Measurements from ENCODE around the gene MRPL36. TPM values are rescaled to one million over a fixed set of nuclear protein-coding genes. Genes with fewer than 3 reads are reported as not detected.
"Not testable (repeated sequence)": the region's sequence is repeated elsewhere in the genome, so short reads cannot be mapped to it uniquely, and the experiment has no call there.

The MRPL36 gene
- 34.0 and 40.7 TPM in 2 replicates for polyA plus RNA-seq (2014; cell fraction: cytosol; rRNA removed)
- polyA plus RNA-seq (2014; cell fraction: nucleus; rRNA removed): 30.7 and 33.6 TPM in 2 replicates

DNA sequence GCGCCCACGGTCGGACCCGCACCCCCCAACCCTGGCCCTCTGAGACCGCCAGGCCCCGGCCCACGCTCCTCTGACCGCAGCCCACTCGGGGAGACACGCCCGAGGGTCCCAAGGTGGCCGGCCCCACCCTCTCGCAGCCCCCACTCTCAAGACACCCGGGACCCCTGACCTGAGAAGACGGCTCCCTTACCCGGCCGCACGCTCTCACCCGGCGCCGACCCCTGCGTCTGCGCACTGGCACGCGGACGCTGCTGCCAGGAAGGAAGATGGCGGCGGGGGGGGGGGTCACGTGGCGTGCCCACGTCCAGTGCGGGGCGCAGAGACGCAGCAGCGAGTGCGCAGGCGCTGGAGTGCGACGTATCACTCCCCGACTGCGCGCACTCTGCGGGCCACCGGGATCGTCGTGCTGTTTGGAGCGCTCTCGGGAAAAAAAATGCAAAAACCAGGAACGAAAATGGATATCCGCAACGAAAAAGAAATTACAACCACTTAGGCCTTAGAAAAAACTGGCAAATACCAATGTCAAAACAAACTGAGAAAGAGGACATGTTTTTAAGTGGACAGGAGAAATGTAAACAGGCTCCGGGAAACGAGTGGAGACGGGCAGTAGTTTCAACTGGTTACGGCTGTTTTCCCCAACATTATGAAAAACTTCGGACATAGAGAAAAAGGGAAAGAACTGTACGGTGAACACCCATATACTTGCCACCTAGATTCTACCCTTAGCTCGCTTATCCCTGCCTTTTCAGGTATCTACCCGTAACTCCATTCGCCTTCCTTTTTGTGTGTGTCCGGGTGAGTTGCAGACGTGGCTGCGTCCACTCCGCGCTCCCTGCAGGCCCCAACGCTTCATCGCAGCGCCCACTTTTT is at the start of gene MRPL36:
Gene MRPL36, minus strand, starts transcription at position 236 of the 870 bp plus-strand sequence. CDS start 902 bp downstream, outside the sequence.
- DNase-seq (ENCODE audit: low spot score): peak; percentile 89

GRCh38 chr5:1847611-1848010 is 48.0 kb upstream of the MRPL36 start:
- no peak for DNase-seq (ENCODE audit: low spot score)

- DNase-seq (ENCODE audit: low spot score): no peak
Observed at GRCh38 chr5:1847056-1847455, 47.4 kb upstream of the MRPL36 start.

DNA sequence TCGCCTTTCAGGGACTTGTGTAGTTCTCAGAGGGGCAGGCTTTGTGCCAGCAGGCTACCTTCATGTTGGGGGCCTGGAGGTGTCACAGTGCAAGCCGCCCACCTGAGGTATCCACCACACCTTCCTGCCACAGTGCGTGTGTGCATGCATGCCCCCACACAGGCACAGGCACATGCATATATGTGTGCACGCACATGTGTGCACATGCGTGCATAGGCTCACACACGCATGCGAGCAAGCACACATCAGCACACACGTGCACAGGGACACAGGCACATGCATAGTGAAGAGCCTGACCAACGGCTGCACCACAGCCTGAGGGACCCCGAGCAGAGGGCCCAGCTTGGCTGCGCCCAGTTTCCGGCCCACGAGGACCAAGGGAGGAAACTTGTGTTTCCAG is 46.9 kb upstream of the MRPL36 start:
- no peak for DNase-seq (ENCODE audit: low spot score)

DNA sequence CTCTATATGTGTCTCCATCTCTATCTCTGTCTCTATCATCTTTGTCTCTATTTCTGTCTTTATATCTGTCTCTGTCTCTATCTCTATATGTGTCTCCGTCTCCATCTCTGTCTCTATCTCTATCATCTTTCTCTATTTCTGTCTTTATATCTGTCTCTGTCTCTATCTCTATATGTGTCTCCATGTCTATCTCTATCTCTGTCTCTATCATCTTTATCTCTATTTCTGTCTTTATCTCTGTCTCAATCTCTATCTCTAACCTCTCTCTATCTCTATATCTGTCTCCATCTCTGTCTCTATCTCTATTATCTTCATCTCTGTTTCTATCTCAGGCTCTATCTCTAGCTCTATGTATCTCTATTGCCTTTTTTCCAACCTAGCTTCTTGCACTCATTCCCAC is 46.1 kb upstream of the MRPL36 start:
- DNase-seq (ENCODE audit: low spot score): no peak

DNA sequence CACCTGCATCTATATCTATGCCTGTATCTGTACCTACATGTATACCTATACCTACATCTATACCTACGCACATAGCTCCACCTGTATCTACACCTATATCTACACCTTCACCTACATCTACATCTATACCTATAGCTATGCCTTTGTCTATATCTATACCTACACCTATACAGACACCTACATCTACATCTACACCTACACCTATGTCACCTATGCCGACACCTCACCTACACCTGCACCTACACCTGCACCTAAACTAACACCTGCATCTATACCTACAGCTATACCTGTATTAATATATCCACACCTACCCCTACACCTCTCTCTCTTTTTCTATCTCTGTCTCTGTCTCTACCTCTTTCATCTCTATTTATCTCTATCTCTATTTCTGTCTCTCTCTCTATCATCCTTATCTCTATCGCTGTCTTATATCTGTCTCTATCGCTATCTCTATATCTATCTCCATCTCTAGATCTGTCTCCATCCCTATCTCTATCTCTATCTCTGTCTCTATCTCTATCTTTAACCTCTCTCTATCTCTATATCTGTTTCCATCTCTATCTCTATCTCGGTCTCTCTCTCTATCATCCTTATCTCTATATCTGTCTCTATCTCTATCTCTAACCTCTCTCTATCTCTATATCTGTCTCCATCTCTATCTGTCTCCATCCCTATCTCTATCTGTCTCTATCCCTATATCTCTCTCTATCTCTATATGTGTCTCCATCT is 45.2 kb upstream of the MRPL36 start:
- no peak for DNase-seq (ENCODE audit: low spot score)

- DNase-seq (ENCODE audit: low spot score): not testable (repeated sequence)
Observed at GRCh38 chr5:1843761-1844160, 44.1 kb upstream of the MRPL36 start.

GRCh38 chr5:1842004-1842819 is 42.6 kb upstream of the MRPL36 start:
- DNase-seq (ENCODE audit: low spot score): no peak

- peak; percentile 43 for DNase-seq (ENCODE audit: low spot score)
Observed at GRCh38 chr5:1840741-1841521, 41.3 kb upstream of the MRPL36 start.

GRCh38 chr5:1840071-1840547 is 40.5 kb upstream of the MRPL36 start:
- no peak for DNase-seq (ENCODE audit: low spot score)

DNA sequence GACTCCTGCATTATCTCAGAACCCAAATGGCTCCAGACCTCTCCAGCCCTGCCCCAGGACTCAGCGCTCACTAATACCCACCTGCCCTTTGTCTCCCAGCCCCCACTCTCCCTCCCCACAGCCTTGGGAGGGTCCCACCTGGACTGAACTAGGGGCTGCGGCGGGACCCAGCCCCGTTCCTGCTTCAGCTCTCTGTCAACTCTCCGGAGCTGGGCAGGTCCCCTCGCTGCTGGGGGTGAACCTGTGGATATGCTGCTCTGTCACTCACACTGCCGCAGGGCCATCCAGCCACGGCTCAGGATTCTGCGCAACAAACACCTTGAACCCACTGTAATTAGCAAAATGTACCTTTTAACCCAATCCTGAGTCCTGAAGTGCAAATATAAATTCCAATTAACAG is 38.4 kb upstream of the MRPL36 start:
- DNase-seq (ENCODE audit: low spot score): no peak

DNA sequence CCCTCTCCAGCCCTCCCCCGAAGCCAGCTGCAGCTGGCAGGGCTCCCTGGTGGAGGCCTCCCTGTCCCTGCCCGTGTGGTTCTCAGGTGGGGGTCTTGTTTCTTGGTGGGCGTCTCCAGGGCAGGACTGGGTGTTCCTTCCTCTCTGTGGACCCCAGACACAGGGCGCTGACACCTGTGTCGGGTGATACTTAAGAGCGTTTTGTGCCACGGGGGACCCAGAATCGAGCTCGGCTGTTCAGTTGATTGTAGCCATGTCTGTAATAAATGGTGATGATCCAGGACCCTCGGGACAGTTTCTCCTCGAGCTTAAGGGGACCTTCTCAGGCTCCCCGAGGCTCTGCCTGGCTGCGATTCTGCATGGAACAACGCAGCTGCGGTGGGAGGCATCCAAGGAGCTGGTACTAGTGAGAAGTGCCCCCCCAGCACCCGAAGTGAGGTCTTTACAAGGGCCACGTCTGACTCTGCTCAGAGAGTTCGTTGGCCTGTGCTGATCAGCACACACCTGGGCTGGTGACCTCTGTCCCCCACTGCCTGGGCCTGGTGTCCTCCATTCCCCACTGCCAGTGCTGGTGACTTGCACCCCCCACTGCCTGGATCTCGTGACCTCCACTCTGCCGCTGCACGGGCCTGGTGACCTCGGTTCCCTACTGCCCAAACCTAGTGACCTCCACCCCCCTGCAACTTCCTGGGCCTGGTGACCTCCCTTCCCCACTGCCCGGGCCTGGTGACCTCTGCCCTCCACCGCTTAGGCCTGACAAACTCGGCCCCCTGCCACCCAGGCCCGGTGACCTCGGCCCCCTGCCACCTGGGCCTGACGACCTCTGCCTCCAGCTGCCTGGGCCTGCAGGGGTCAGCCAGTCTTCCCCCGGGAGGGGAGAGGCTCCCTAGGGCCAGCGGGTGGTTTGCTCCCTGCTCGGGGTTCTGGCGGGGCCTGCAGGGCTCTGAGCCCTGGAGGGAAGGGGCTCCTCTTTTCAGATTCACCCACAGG is 37.5 kb upstream of the MRPL36 start:
- no peak for DNase-seq (ENCODE audit: low spot score)

- no peak for DNase-seq (ENCODE audit: low spot score)
Observed at GRCh38 chr5:1836176-1836890, 36.7 kb upstream of the MRPL36 start.

- DNase-seq (ENCODE audit: low spot score): no peak
Observed at GRCh38 chr5:1835431-1835830, 35.8 kb upstream of the MRPL36 start.

- DNase-seq (ENCODE audit: low spot score): no peak
Observed at GRCh38 chr5:1834721-1835429, 35.2 kb upstream of the MRPL36 start.

GRCh38 chr5:1834022-1834551 is 34.5 kb upstream of the MRPL36 start:
- no peak for DNase-seq (ENCODE audit: low spot score)

- no peak for DNase-seq (ENCODE audit: low spot score)
Observed at GRCh38 chr5:1833264-1834021, 33.8 kb upstream of the MRPL36 start.
